Mucosa of rectum (tissue), 2 donors: ENCODE data around the gene SLC23A2.

Source experiments
- H3K27ac ChIP-seq, 2 donors: one replicate each; pipeline ENCODE4 v1.7.0; 2013; ENCODE audit warnings: inconsistent platforms in 2 of 2, low read depth in 2 of 2, low read length in 2 of 2
- H3K27me3 ChIP-seq, 2 donors: one replicate each; pipeline ENCODE4 v1.7.0; 2013; ENCODE audit warnings: low read length in 2 of 2; ENCODE audit not compliant: control insufficient read depth in 2 of 2, insufficient read depth in 2 of 2
- H3K36me3 ChIP-seq, 2 donors: one replicate each; pipeline ENCODE4 v1.7.0; 2013; ENCODE audit warnings: low read length in 2 of 2; ENCODE audit not compliant: control insufficient read depth in 2 of 2, insufficient read depth in 2 of 2
- H3K4me1 ChIP-seq, 2 donors: one replicate each; pipeline ENCODE4 v1.7.0; 2013; ENCODE audit warnings: low read length in 2 of 2, mild to moderate bottlenecking in 1 of 2; ENCODE audit not compliant: control insufficient read depth in 2 of 2, insufficient read depth in 2 of 2
- H3K4me3 ChIP-seq, 2 donors: one replicate each; pipeline ENCODE4 v1.7.0; 2013; ENCODE audit warnings: low read length in 2 of 2
- H3K9ac ChIP-seq, 2 donors: one replicate each; pipeline ENCODE4 v1.7.0; 2013; ENCODE audit warnings: low read length in 2 of 2, low read depth in 1 of 2, mild to moderate bottlenecking in 1 of 2
- H3K9me3 ChIP-seq, 2 donors: one replicate each; pipeline ENCODE4 v1.7.0; 2013; ENCODE audit warnings: low read length in 2 of 2; ENCODE audit not compliant: control insufficient read depth in 2 of 2
- donor health status: healthy.
- donor health status: Normal muscosa, but diverticular disease.

SLC23A2 gene

DNA sequence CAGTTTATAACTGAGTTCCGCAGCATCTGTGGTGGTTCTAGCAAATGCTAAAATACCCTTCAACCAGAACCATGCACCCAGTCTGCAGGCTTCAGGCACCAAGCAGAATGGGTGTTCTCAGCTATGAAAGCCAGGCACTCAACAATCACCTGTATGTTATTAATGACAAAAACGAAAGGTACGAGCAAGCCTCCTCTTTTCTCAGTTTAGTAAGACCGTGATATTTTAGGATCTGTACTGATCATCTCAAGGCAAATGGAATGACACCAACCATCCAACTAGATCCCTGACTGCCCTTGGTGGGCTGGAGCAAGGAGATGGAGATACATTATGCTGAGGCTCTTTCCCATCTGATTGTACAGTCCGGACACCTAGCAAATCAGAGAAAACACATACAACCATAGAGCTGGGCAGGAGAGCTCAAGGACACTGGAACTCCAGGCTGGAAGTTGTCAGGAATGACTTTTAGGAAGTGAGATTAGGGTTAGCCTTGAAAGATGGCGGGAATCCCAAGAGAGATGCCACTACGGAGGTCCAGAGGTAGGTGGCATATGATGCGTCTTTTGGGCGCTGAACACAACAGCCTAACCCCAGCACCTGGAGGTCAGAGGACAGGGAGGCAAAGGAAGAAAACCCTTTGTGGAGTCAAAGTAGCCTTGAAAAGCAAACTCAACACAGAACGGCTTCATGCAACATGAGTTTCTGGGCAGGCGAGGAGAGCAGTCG, 33.4 kb downstream of the SLC23A2 start:
- H3K4me1 ChIP-seq, result peaks cover 0 to under 1% of the 10 kb centered on the region in 2 donors
- no peaks in the 10 kb centered on the region for H3K27me3 ChIP-seq

DNA sequence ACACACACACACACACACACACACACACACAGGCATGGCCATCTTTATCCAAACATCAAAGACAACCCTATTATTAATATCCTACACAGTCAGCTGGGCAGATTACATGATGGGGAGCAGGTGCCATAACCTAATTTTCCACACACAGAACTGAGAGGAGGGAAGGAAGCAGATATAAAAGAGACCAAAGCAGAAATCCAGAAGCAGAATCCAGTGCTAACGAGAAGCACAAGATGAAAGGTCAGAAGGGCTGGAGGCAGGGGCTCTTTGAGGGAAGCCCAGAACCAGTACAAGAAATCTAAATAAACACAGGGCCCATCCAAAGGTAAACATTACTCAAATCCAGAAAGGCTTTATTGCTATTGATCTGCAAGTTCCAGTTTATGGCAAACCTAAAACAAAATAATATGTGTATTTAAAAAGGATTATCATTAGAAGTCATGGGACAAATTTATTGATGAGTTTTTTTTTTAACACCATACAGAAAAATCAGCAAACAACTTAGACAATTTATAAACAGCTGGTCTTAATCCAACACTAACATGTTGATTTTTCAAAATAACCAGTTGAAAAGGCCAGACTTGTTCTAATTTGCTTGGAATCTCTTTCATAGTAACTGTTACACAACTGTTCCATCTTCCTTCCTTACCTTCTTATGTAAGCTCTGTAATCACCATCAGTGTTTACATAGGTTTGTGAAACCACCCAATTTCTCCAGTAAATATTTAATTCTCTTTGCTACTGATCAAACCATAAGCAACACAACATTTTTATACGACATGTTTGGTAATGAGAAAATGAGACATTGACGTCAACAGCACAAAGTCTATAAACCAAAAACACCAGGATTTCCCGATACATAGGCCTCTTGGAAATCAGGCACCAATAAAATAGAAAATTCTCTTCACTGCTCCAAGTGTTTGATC, 34.2 kb downstream of the SLC23A2 start:
- Histone ChIP-seq H3K27me3 (no peaks in the 10 kb centered on the region), H3K4me1 (no peaks in the 10 kb centered on the region), H3K27ac (no peak overlapping the region), H3K4me3 (no peak overlapping the region), H3K9ac (no peak overlapping the region), H3K36me3 (peaks cover 0 to 3% of the 10 kb centered on the region in 2 donors), H3K9me3 (no peaks in the 10 kb centered on the region)

More for the DNA sequence above, 33.4 kb downstream of the SLC23A2 start:
- Histone ChIP-seq H3K36me3 (peaks cover 0 to 3% of the 10 kb centered on the region in 2 donors), H3K4me3 (no peak overlapping the region), H3K9me3 (no peaks in the 10 kb centered on the region), H3K27ac (no peak overlapping the region), H3K9ac (no peak overlapping the region)

GRCh38 chr20:4962241-4962855, 39.0 kb downstream of the SLC23A2 start:
- no peak overlapping the region for H3K27ac ChIP-seq
- no peaks in the 10 kb centered on the region for H3K27me3 ChIP-seq
- H3K9me3 ChIP-seq, result no peaks in the 10 kb centered on the region
- no peak overlapping the region for H3K4me3 ChIP-seq
- H3K36me3 ChIP-seq, result no peaks in the 10 kb centered on the region
- H3K4me1 ChIP-seq, result no peaks in the 10 kb centered on the region
- H3K9ac ChIP-seq, result no peak overlapping the region

DNA sequence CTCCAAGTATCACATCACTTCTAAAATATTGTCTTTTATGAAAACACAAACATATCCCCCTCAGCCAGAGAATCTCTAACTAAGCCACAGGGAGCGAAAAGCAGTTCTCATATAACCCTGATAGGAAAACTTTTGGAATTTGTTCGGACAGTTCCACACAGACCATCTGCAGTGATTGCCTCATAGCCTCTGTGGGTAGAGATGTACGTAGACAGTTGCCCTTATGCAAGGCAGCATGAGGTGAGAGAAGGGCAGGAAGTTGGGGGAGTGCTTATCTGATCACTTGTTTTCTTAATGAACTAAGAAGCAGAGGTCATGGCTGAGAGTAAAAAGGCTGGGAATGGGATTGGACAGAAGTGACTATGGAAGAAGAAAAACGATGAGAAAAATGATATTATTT, 39.6 kb downstream of the SLC23A2 start:
- no peak overlapping the region for H3K4me3 ChIP-seq
- H3K36me3 ChIP-seq, result no peaks in the 10 kb centered on the region
- no peaks in the 10 kb centered on the region for H3K9me3 ChIP-seq
- H3K27ac ChIP-seq, result no peak overlapping the region
- H3K4me1 ChIP-seq, result no peaks in the 10 kb centered on the region
- no peak overlapping the region for H3K9ac ChIP-seq
- H3K27me3 ChIP-seq, result no peaks in the 10 kb centered on the region

DNA sequence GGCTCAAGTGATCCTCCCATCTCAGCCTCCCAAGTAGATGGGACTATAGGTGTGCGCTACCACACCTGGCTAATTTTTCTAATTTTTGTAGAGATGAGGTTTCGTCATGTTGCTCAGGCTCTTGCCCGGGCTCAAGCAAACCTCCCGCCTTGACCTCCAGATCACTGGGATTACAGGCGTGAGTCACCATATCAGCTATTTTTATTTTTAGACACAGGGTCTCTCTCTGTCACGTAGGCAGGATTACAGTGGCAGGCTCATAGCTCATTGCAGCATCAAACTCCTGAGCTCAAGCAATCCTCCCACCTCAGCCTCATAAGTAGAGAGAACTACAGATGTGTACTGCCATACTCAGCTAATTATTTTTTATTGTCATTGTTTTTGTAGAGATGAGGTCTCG, 41.7 kb downstream of the SLC23A2 start:
- H3K4me3 ChIP-seq, result no peak overlapping the region
- no peaks in the 10 kb centered on the region for H3K36me3 ChIP-seq
- no peak overlapping the region for H3K27ac ChIP-seq
- no peak overlapping the region for H3K9ac ChIP-seq
- H3K9me3 ChIP-seq, result no peaks in the 10 kb centered on the region
- H3K27me3 ChIP-seq, result no peaks in the 10 kb centered on the region
- no peaks in the 10 kb centered on the region for H3K4me1 ChIP-seq

- no peak overlapping the region for H3K4me3 ChIP-seq
- H3K27ac ChIP-seq, result no peak overlapping the region
- no peak overlapping the region for H3K9ac ChIP-seq
- no peaks in the 10 kb centered on the region for H3K27me3 ChIP-seq
- no peaks in the 10 kb centered on the region for H3K36me3 ChIP-seq
- no peaks in the 10 kb centered on the region for H3K9me3 ChIP-seq
- no peaks in the 10 kb centered on the region for H3K4me1 ChIP-seq
Observed at GRCh38 chr20:4957939-4958362, 43.4 kb downstream of the SLC23A2 start.

GRCh38 chr20:4957187-4957586, 44.1 kb downstream of the SLC23A2 start:
- Histone ChIP-seq H3K27ac (no peak overlapping the region), H3K27me3 (no peaks in the 10 kb centered on the region), H3K4me1 (no peaks in the 10 kb centered on the region), H3K9ac (no peak overlapping the region), H3K4me3 (no peak overlapping the region), H3K36me3 (no peaks in the 10 kb centered on the region), H3K9me3 (no peaks in the 10 kb centered on the region)

DNA sequence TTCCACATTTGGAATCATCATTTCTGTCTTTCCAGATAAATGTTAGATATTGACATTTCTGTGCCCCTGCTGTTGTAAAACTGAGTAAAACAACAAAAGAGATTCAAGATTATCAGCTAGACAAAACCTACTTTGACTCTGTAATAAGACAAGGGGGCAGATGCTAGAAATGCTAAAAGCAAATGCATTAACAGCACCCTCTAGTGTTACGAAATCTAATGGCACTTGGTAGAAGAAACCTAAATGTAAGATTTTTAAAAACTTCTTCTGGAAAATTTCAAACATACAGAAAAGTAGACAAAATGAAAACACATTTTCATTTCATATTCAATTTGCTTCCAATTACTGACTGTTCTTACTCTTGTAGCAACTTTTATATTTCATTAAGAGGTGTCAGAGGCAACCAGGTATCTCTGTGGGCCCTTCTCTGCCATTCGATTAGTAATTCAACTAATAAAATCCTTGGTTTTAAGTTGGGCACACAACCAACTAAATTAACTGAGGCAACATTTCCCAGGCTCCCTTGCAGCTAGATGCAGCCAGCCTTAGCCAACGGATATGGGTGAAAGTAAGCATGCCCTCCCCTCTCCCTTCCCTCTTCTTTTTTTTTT, 45.0 kb downstream of the SLC23A2 start:
- Histone ChIP-seq H3K4me1 (no peaks in the 10 kb centered on the region), H3K9me3 (no peaks in the 10 kb centered on the region), H3K36me3 (no peaks in the 10 kb centered on the region), H3K27me3 (no peaks in the 10 kb centered on the region), H3K4me3 (no peak overlapping the region), H3K9ac (no peak overlapping the region), H3K27ac (no peak overlapping the region)

GRCh38 chr20:4953881-4954280, 47.4 kb downstream of the SLC23A2 start:
- Histone ChIP-seq H3K27ac (no peak overlapping the region), H3K9ac (no peak overlapping the region), H3K4me3 (no peak overlapping the region), H3K27me3 (no peaks in the 10 kb centered on the region), H3K4me1 (peaks cover 4% of the 10 kb centered on the region in 2 donors), H3K36me3 (no peaks in the 10 kb centered on the region), H3K9me3 (no peaks in the 10 kb centered on the region)
